COLO829 (cell line): ENCODE results near the gene CALR3.
"Not testable (repeated sequence)": the region's sequence is repeated elsewhere in the genome, so short reads cannot be mapped to it uniquely, and the experiment has no call there.

ENCODE experiments used
- DNase-seq: peaks from one replicate; pipeline ENCODE4 v3.0.0; 2012; ENCODE audit warnings: low spot score

Gene CALR3

GRCh38 chr19:16522559-16523377, 26.8 kb upstream of the CALR3 start:
- no peak for DNase-seq

- no peak for DNase-seq
Measured at GRCh38 chr19:16521715-16522289, 25.8 kb upstream of the CALR3 start.

- no peak for DNase-seq
Measured at GRCh38 chr19:16520986-16521624, 25.1 kb upstream of the CALR3 start.

DNA sequence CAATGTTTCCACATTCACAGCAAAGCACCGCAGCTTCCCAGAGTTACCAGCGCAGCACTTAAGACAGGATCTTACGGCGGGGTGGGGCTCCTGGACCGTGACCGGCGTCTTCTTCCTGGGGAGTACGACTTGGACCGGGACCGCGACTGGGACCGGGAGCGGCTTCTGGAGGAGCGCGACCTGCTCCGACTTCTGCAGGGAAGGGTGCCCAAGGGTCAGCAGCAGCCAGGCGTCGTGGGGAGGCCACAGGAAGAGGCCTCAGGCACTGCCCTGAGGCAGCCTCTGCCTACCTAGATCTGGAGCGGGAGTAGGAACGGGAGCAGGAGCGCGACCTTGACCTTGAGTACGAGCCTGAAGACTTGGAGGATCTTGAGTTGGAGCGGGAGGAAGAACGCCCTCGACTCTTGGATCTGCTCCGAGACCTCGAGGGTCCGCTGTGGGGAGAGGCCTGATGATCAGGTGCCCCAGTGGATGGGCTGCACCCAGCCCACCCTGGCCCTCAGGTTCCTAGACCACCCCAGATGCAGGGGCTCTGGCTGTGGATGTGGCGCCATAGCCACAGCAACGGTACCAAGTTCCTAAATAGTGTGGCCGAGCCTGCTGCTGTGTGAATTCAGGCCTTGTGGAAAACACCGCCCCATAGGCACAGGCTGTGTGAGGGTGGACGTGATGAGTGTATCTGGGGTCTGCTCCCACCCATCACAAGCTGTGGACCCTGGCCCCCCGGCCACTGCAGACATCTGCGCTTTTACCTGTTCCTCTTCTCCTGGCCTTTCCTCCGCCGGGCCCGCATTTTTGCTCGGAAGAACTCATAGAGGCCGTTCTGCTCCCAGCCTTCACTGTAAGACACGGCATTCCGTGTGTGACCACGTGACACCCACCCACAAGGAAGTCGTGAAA, 24.4 kb upstream of the CALR3 start:
- DNase-seq, result no peak

DNA sequence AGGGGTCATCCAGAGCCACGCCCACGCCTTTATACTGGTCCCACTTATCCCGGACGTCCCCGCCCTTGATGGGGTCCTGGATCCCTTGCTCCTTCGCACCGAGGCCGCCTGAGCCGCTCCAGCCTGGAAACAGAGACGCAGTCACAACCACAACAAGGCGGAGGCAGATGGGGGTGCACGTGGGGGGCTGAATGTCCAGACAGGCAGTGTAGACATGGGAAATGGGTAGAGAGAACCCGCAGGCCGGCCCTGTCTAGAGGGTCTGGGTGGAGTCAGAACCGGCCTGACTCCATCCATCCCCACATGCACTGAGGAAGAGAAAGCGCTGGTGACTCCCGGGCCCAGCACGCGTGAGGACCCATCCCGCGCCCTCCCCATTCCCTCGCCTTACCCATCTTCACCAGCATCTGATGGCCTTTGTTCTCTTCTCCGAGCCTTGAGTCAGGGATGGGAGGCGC, 23.3 kb upstream of the CALR3 start:
- DNase-seq, result no peak

DNA sequence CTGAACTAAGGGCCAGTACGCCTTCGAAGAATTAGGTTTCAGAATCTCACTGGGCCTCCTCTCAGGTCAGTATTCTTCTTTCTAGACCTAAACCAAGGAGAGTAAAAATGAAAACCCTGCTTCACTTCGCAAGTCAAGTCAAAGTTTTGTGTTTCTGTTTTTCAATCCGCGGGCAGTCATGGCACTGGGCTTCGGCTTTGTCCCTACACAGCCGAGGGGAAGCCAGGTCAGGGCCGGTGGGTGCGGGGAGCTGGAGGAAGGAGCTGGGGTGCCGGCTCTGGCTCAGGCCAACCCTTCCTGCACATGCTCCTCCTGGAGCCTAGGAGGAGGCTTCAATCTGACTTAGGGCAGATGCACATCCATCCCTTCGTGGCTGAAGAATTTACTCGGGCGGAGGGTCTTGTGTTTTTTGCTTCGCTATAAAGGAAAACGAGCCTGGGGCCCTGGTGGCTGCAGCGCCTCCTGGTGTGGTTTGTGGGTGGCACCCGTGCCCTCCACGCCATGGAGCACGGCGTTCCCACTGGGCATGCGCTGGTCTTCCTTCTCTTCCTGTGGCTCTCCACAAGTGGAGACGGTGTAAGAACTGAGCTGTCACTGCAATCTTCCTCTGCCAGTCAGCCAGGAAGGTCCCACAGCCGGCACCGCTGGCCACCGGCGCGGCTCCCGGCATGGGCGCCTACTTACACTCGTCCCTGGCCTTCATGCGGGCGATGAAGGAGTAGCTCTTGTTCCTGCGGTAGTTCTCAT, 22.7 kb upstream of the CALR3 start:
- no peak for DNase-seq

DNA sequence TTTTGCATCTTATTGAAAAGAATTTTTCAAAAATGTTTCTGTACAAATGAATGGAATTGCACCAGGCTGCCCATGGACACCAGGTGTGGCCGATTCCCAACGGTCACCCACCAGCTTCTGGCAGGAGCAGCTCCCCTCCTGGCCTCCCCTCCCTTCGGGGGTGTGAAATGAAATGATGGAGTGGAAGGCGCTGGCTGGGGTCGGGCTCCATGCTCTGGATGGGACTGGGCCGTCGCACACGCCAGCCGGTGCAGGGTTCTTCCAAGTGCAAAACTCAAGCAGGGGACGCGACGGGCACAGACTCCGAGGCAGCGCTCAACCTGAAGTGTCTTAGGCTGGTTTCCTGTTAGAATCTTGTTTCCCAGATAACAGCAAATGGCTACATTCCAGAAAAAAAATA, 22.1 kb upstream of the CALR3 start:
- DNase-seq, result no peak

DNA sequence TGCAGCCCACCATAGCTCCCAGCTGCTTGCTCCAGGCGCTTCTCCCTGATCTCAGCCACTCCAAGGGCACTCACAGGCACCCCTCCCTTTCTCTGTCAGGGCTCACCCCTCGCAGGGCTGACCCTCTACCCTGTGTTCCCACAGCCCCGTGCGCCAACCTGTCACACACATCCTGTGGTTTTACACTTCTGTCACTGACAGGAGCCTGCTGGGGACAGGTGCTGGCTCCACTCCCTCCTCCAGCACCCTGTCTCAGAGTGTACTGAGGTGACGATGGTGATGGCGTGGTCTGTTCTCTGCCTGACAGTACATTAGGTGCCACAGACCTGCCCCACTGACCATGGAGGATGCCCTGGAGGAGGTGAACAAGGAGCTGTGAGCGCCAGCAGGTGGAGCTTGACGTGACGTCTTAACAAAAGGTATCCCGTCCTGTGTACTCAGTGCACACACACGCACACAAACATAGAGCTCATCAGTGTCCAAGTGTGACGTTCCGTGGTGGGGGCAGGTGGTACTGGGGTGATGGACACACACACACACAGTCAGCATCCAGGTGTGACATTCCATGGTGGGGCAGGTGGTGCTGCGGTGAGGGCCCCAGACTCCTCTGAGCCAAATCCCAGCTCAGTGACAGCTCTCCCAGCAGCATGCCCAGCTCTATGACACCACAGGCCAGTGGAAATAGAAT, 21.1 kb upstream of the CALR3 start:
- DNase-seq, result no peak

DNA sequence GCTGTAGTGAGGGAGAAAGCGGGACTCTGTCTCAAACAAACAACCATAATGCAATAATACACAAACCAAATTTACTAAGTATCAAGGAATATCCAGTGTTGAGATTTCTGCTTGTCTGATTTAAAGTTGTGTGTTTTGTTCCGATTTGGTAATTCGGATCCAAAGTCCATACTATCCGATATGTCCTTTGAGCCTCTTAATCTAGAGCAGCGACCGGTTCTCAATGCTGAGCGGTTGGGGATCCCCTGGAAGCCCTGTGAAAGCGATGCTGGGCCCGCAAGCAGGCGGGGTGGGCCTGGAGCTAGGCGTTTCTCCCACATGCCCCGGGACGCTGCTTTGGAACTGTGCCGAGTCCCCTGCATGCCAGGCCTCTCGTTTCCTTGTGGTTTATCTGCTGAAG, 20.4 kb upstream of the CALR3 start:
- no peak for DNase-seq

DNA sequence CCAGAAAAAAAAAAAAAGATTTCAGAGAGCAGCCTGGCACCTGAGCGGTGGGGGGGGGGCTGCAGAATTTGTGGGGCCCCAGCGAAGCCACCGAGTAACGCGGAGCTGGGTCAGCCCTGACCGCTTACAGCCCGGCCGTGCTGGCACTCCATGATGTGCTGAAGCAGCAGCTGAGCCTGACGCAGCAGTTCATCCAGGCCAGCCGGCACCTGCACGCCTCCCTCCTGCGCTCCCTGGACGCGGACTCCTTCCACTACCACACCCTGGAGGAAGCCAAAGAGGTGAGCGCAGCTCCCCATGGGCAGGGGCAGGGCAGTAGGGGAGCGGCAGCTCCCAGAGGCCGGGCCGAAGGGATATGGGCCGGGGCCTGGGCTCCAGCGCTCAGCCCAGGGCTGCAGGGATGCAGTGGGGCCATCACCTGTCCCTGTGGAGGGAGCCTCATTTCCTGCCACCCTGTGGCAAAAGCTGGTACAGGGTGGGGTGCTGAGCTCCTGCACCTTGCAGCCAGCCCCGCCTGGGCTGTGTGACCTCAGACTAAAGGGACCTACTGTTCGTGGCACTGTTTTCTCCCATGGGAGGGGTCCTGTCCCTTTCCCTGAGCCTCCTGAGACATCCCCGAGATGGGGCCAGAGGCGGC, 18.5 kb upstream of the CALR3 start:
- DNase-seq, result no peak

DNA sequence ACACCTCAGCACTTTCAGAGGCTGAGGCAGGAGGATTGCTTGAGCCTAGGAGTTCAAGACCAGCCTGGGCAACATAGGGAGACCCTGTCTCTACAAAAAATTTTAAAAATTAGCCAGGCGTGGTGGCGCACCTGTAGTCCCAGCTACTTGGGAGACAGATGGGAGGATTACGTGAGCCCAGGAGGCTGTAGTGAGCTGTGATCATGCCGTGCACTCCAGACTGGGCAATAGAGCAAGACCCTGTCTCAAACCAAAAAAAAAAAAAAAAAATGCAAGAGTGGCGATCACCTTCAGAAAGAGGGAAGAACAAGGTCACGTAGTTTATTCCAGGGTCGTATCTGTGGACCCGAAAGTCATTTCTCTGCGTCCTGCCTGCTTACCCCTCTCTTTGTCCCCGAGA, 16.6 kb upstream of the CALR3 start:
- not testable (repeated sequence) for DNase-seq

GRCh38 chr19:16509141-16510061, 13.4 kb upstream of the CALR3 start:
- peak; percentile 85 for DNase-seq

GRCh38 chr19:16508546-16508945, 12.6 kb upstream of the CALR3 start:
- DNase-seq, result no peak

DNA sequence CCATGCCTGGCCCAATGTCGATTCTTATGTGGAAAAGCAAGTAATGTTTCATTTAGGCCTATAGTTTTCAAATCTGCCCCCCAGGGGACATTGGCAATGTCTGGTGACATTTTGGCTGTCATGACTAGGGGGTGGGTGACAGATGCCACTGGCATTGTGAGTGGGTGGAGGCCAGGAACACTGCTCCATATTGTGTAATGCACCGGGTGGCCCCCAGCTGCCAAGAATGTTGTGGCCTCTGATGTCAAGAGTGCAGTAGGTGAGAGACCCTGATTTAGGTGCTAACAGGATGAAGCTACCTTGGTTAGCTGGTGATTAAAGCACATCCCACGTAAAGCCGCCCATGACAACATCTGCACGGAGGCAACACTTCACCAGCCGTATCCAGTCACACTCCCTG, 11.0 kb upstream of the CALR3 start:
- no peak for DNase-seq

- not testable (repeated sequence) for DNase-seq
Measured at GRCh38 chr19:16506161-16506560, 10.2 kb upstream of the CALR3 start.

DNA sequence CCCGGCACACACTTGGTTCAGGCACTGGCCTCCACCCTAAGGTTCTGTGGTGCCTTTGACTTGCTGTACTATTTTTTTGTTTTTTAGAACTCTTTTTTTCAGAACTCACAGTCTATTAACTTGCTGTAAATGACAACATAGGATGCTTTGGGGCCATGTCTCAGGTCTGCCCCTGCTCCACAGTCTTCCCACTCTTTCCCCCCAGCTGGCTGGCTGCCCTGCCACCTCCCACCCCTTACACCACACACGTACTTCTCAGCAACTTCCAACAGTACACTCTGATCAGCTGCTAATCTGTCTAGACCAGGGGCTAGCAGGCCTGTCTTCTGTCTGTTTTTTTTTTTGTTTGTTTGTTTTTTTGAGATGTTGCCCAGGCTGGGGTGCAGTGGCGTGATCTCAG, 8.3 kb upstream of the CALR3 start:
- no peak for DNase-seq

- DNase-seq, result no peak
Measured at GRCh38 chr19:16497837-16498236, 1.9 kb upstream of the CALR3 start.

DNA sequence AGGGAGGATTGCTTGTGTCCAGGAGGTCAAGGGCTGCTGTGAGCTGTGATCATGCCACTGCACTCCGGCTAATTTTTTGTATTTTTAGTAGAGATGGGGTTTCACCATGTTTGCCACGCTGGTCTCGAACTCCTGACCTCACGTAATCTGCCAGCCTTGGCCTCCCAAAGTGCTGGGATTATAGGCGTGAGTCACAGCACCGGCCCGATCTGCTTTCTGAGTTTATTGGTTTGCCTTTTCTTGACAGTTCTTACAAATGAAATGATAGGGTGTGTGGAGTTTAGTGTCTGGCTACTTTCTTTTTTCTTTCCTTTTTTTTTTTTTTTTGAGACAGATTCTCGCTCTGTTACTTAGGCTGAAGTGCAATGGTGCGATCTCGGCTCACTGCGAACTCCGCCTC, 1.1 kb upstream of the CALR3 start:
- DNase-seq, result no peak

GRCh38 chr19:16496613-16496983, 631 bp upstream of the CALR3 start:
- DNase-seq, result no peak
